ENCODE results near the gene RNLS. TPM values are rescaled to one million over a fixed set of nuclear protein-coding genes. Genes with fewer than 3 reads are reported as not detected.

RNLS gene
- total RNA-seq, 1 donor from 2014 or later: 7.0 TPM

DNA sequence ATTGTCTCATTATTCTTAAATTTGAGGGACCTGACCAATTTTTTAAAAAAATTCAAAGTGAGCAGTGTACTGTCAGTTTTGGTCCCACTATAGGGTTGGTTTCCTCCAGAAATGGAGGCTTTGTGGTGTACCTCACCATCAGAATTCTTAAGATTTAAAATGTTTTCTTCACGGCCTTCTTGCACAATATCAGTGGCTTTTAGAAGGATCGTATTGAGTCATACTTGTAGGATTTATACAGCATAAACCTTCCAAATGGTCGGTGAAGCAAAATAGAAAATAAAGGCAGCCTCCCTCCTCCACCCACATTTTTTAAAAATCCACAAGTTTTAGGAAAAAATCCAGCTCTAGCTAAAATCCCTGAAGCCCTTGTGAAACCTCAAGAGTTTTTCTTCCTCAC, 126.4 kb downstream of the RNLS start:
- Mint-ChIP-seq H3K4me1 (ENCODE audit: unreplicated experiment) (peaks cover 19% of the 10 kb centered on the region), H3K27me3 (no peaks in the 10 kb centered on the region), H3K27ac (no peak overlapping the region), H3K4me3 (no peak overlapping the region), H3K9me3 (peaks cover 4% of the 10 kb centered on the region), H3K36me3 (no peaks in the 10 kb centered on the region)
- DNase-seq (ENCODE audit: extremely low spot score, unreplicated experiment): no peak
- TF ChIP-seq, protein P1, sequence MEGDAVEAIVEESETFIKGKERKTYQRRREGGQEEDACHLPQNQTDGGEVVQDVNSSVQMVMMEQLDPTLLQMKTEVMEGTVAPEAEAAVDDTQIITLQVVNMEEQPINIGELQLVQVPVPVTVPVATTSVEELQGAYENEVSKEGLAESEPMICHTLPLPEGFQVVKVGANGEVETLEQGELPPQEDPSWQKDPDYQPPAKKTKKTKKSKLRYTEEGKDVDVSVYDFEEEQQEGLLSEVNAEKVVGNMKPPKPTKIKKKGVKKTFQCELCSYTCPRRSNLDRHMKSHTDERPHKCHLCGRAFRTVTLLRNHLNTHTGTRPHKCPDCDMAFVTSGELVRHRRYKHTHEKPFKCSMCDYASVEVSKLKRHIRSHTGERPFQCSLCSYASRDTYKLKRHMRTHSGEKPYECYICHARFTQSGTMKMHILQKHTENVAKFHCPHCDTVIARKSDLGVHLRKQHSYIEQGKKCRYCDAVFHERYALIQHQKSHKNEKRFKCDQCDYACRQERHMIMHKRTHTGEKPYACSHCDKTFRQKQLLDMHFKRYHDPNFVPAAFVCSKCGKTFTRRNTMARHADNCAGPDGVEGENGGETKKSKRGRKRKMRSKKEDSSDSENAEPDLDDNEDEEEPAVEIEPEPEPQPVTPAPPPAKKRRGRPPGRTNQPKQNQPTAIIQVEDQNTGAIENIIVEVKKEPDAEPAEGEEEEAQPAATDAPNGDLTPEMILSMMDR (conservative IDR thresholded peaks at IDR 0.05): no peak

DNA sequence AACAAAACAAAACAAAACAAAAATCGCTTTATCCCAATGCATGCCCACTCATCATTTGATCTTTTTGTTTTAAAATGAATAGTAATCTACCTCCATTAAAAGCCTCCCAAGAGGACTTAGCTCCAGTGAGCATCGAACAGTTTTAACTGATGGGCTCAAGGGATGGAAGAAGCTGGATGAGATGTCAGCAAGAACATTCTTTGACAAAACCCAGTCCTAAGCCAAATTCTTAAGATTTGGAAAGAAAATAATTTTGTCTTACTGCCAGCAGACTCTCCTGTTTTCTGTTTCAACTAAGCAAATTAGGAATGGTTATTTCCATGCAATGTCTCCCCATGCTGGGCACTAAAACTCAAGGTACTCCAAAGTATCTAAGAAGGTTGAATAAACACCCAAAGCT, 127.3 kb downstream of the RNLS start:
- Mint-ChIP-seq H3K27me3 (no peaks in the 10 kb centered on the region), H3K4me1 (ENCODE audit: unreplicated experiment) (peaks cover 13% of the 10 kb centered on the region), H3K4me3 (no peak overlapping the region), H3K9me3 (peaks cover 4% of the 10 kb centered on the region), H3K27ac (no peak overlapping the region), H3K36me3 (no peaks in the 10 kb centered on the region)
- TF ChIP-seq, protein P1 (conservative IDR thresholded peaks at IDR 0.05): no peak
- DNase-seq (ENCODE audit: extremely low spot score, unreplicated experiment): no peak

DNA sequence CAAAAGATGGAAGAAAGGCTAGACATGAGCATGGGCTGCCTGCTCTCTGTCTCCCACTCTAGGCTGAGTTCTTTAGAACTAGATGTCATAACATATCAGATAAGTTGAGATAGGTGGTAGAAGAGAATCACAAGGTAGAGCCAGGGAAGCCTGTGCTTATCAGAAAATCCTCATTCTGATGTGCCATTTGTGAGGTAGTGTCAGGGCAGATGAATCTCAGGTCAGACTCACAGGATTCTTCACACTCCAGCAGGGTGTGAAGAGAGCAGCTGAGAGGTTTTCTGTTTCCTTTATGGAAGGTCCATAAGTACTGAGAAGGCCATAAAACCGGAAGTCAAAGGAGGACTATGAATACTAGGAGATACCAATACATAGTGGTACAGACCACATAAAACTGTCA, 132.9 kb downstream of the RNLS start:
- Mint-ChIP-seq H3K9me3 (peaks cover 4% of the 10 kb centered on the region), H3K27ac (no peak overlapping the region), H3K4me3 (no peak overlapping the region), H3K4me1 (ENCODE audit: unreplicated experiment) (no peaks in the 10 kb centered on the region), H3K27me3 (no peaks in the 10 kb centered on the region), H3K36me3 (no peaks in the 10 kb centered on the region)
- no peak for DNase-seq (ENCODE audit: extremely low spot score, unreplicated experiment)
- TF ChIP-seq, protein P1 (conservative IDR thresholded peaks at IDR 0.05): no peak

DNA sequence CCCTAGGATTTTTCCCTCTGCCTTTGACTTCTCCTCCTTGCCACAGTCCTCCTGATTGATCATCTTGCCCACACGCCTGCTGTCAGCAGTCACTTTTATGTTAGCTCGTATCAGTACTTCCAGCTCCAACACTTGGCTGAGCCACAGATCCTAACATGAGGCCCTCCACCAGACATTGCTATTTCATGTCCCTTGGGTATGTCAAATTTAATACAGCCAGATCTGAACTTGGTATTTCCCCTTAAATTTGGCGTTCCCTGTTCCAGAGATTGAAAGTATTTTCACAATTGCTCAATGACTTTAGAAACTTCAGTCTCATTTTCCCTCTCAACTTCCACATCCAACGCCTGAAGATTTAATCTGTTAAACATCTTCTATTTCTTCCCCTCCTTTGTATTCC, 140.4 kb downstream of the RNLS start:
- Mint-ChIP-seq H3K27me3 (no peaks in the 10 kb centered on the region), H3K27ac (no peak overlapping the region), H3K36me3 (no peaks in the 10 kb centered on the region), H3K4me3 (no peak overlapping the region), H3K9me3 (no peaks in the 10 kb centered on the region), H3K4me1 (ENCODE audit: unreplicated experiment) (peaks cover 6% of the 10 kb centered on the region)
- DNase-seq (ENCODE audit: extremely low spot score, unreplicated experiment): no peak
- TF ChIP-seq, protein P1 (conservative IDR thresholded peaks at IDR 0.05): no peak

DNA sequence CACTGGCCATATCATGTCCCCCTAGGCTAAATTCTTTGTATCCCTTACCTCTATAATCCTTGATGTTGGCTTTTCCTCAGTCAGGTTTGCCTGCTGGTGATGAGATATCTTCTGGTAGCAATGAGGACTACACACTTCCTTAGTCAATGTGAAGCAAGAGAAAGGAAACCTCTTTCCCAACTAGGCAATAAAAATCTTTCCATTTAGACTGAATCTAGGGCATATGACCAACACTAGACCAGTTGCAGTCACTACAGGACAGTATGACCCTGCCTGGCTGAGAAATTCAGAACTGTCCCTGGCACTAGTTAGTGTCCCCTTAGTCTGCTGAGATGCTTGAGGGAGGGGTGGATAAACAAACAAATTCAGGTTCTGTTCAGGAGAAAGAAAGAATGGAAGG, 142.6 kb downstream of the RNLS start:
- Mint-ChIP-seq H3K36me3 (no peaks in the 10 kb centered on the region), H3K4me1 (ENCODE audit: unreplicated experiment) (peaks cover 6% of the 10 kb centered on the region), H3K4me3 (no peak overlapping the region), H3K27me3 (no peaks in the 10 kb centered on the region), H3K27ac (no peak overlapping the region), H3K9me3 (no peaks in the 10 kb centered on the region)
- no peak for DNase-seq (ENCODE audit: extremely low spot score, unreplicated experiment)
- TF ChIP-seq, protein P1 (conservative IDR thresholded peaks at IDR 0.05): no peak

DNA sequence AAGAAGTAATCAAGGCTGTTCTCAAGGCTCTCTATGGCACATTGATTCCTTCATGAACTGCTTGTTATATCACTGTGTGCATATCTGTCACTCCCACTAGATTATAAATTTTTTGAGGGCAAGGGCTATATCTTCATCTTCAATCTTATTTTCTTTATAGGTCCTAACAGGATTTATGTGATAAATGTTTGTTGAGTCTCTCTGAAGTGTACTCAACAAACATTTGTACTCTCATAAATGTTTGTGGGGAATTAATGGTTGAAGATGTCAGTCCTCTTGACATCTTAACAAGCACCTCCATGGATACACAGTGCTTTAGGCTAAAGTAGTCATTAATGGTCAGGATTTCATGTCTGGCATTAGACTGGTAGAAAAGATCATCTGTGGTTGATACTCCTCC, 143.2 kb downstream of the RNLS start:
- H3K27me3 Mint-ChIP-seq: no peaks in the 10 kb centered on the region
- H3K4me3 Mint-ChIP-seq: no peak overlapping the region
- H3K4me1 Mint-ChIP-seq (ENCODE audit: unreplicated experiment): peaks cover 6% of the 10 kb centered on the region
- H3K27ac Mint-ChIP-seq: no peak overlapping the region
- no peaks in the 10 kb centered on the region for H3K9me3 Mint-ChIP-seq
- TF ChIP-seq, protein P1 (conservative IDR thresholded peaks at IDR 0.05): no peak
- no peaks in the 10 kb centered on the region for H3K36me3 Mint-ChIP-seq
- DNase-seq (ENCODE audit: extremely low spot score, unreplicated experiment): no peak

Measured in type B pancreatic cell (in vitro differentiated cells).